Fibroblast of skin of right quadriceps (primary cell): ENCODE results near the gene CEP350.
"Not testable (repeated sequence)": the region's sequence is repeated elsewhere in the genome, so short reads cannot be mapped to it uniquely, and the experiment has no call there.

Source experiments
- DNase-seq: peaks from one replicate; pipeline ENCODE4 v3.0.0-alpha.2; 2013

The CEP350 gene

DNA sequence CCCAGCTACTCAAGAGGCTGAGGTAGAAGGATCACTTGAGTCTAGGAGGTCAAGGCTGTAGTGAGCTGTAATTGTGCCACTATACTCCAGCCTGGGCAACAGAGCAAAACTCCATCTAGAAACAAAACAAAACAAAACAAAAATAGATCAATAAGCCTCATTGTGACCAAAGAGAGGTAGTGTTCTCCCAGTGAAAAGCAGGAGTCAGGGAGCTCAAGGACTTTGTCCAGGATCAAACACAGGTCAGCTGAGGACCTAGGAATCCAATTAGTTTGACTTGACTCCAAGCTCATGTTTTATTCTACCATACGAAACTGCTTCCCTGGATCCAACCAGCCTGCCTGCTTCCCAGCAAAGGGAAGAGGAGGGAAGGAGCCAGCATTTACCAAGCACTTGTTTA lies 178.6 kb downstream of the CEP350 start:
- DNase-seq: no peak

DNA sequence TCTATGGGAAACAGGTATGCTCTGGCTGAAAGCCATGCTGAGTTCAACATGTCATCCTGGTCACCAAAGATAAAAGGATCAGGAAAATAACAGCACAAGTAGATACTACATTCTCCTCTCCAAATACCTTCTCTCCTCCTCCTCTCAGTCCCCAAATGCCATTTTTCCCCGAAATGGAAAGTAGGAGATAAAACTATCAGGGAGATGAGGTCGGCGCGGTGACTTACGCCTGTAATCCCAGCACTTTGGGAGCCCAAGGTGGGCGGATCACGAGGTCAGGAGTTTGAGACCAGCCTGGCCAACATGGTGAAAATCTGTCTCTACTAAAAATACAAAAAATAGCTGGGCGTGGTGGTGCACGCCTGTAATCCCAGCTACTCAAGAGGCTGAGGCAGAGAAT lies 179.1 kb downstream of the CEP350 start:
- not testable (repeated sequence) for DNase-seq

DNA sequence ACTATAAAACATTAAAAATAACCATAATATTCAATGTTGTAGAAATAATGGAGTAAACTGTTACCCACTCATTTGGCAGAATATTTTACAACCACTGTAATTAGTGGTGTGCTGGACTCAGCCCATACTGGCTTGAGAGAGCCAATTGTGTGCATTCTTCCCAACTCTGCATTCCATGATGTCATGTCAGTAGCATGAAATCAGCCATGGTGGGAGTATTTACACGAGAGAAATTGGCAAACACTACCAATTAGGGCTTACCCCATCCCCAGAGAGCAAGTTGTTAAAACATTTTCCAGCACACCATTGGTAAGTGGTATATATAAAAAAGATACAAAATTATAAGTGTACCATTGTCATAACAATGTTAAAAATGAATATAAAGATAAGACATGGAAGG lies 180.9 kb downstream of the CEP350 start:
- no peak for DNase-seq

DNA sequence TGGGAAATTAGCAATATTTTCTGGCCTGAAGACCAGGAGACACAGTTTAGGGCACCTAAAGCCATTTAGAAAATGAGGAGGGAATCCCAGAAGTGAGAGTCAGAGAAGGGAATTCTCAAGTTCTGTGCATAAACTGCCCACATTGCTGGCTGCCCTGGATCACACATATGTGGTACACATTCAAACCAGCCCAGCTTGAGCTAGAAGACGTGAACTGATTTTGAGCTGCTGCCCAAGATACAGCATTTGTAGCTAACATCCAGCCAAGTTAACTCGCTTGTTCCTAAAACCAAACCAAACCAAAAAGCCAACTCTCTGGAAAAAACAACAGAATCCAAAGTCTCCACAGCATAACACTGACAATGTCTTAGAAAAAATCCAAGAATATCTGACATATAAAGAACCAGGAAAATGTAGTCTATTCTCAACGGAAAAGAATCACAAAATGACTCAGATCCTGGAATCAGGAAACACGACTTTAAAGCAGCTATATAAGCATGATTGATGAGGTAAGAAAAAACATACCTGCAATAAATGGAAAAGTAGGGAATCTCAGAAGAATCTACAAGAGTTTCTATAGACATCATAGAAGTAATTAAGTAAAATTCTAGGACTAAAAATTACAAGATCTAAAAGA lies 181.8 kb downstream of the CEP350 start:
- DNase-seq: no peak

DNA sequence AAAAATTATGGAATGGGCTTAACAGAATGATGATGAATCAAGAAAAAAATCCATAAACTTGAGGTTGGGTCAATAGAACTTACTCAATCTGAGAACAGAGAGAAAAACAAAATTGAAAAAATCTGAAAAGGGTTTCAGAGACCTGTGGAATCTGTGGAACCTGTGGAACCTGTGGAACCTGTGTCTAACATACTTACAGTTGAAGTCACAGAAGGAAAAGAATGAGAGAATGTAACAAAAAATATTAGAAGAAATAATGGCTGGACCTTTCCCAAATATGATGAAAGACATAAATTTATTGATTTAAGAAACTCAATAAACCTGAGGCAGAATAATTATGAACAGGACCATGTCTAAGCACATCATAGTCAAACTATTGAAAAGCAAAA lies 182.4 kb downstream of the CEP350 start:
- DNase-seq: no peak

DNA sequence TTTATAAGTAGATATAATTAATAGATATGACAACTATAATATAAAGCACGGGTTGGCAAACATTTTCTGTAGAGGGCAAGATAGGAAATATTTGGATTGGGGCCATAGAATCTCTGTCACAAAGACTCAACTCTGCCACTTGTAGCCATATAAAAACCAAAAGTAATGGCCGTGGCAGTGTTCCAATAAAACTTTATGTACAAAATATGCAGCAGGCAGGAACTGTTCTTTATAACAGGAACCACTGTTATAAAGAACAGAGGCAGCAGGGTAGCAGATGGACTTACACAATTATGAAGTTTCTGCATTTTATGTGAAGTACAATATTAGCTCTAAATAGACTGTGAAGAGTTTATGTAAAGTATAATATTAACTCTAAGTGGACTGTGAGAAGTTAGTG lies 183.2 kb downstream of the CEP350 start:
- DNase-seq: no peak

DNA sequence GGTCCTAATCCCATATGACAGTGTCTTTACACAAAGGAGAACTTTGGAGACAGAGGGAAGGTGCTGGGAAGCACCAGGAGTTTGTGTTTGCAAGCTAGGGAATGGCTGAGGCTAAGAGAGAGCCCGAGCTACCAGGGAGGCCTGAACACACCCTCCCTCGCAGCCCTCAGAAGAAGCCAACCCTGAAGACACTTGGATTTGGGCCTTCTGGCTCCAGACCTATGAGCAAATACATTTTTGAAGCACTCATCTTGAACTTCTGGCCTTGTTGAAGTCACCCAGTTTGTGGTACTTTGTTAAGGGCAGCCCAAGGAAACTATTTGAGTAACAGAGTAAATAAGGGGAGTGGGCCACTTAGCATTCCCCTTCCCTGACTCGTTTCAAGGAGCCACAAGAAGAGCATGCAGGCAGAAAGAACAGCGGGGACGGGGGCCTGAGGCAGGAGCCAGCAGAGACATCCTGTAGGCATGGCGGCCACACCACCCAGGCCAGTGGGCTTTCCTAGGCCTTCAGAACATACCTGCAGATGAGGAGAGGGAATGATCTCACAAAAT lies 186.8 kb downstream of the CEP350 start:
- DNase-seq: no peak

DNA sequence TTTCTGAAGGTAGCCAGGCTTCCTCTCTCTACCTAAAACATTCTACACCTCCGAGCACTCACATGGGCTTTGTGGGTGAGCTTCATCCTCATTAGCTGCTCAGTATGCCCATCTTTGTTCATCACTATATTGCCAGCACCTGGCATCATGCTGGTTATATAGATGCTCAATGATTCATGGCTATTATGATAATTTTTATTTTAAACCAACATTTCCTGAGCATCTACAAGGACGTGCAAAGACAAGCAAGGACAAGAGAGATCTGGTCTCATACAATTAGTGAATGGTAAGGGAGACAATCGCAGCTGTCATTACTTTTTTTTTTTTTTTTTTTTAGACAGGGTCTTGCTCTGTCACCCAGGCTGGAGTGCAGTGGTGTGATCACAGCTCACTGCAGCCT lies 188.7 kb downstream of the CEP350 start:
- DNase-seq: no peak

DNA sequence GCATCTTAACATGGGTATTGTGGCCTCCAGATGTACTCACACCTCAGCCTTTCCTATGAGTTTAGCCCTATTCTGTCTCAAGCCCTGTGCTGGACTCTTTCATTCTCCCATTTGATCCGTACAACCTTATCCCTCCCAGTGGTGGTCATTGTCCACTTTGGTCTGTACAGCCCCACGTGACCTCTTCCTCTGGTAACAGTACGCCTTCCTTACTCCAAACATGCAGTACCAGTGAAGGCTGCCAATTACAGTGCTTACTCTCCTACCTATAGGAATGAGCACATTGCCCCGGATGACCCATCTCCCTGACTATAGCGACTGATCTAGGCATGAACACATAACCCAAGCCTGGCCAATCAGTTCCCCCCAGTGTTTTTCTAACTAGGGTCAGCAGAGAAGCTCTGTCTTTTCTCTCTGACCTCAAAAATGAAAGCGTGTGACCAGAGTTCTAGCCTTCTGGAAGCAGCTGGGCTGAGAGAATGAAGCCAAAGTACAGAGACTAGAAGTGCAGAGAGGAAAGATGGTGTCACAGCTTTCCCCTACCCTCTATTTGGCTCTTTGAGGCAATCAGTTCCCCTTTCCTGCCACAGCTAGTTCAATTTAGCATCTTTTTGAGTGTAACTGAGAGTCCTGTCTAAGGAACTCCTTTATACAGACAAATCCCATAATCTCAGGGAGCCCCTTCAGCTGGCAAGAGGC lies 190.2 kb downstream of the CEP350 start:
- no peak for DNase-seq

DNA sequence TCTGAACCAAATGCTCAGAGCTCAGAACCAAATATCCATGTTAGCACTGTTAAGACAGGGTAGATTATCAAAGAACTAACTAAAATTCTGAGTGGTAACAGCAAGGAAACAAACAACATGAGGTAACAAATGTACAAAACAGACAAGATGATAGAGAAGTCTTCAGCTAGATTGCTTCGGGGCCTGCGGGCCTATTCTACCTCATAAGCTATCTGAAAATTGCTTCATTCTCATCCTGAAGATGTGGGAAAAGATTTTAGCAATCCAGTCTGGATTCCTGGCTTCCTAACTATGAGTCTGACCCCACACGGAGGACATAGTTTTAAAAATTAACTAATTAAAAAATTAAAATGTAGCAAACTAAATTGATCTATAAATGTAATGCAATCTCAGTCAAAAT lies 190.8 kb downstream of the CEP350 start:
- DNase-seq: no peak

DNA sequence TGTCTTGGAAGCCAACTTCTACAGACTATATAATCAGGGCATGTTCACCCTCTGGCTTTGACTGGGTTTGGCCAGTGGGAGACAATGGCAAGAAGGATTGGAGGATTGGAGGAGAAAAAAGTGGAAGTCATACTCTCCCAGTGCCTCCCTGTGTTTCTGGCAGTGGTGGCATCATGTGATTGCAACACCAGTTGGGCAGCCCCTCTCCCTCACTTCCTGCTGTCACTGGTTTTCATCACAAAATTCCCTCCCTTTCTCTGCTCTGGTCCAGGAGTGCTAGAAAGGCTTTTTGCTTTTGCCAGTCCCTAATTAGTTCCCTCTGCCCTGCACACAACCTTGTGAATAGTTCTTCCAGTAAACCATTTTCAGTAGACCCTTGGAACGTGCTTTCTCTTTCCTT lies 196.4 kb downstream of the CEP350 start:
- DNase-seq: no peak

DNA sequence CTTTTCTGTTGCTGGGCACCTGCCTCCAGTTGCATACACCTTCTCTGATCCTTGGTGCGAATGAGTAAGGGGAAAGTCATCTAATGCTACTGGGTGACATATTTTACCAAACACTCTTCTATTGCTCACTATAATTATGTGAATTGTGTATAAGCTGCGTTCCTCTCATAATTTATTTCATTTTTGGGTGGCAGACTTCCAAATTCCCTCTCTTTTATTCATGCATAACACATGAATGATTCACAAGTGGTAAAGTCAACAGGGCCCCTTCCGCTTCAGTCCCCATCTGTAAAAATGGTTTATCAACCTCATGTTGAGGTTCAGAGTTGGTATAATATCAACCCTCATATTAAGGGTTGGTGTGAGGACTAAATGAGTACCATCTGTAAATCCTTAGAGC lies 196.9 kb downstream of the CEP350 start:
- DNase-seq: peak; percentile 94

DNA sequence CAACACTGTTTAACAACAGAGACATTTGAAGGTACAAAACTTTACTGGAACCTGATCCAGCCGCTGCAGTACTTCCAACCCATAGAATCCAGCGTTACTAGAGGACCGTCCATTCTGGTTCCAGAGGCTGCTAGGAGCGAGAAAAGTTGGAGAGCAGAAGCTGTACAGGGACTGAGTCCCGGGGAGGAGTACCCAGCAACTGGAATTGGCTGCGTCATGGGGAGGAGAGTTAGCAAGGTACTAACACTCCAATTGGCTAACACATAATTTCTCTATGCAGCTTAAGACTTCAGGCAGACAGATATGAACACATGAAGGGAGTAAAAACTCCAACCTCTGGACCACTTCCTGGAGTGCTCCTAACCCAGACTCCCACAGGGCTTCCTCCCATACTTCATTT lies 198.0 kb downstream of the CEP350 start:
- DNase-seq: no peak

DNA sequence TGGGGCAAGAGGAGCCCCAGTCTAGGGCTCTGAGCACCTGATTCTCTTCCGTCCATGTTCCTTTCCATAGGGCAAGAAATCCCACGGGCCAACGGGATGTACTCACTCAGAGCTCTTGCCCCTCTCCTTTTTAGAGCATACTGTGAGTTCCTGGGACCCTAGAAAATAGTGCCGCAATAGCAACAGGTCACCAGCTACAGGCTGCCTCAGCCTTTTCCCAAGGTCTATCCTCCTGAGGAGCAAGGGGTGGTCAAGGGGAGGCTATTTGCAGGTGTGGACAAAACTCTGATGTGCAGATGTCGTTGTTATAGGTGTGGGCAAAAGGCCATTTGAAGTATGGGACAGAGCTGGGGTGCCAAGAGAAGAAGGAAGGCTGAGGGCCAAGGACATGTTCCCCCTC lies 198.4 kb downstream of the CEP350 start:
- DNase-seq: no peak

DNA sequence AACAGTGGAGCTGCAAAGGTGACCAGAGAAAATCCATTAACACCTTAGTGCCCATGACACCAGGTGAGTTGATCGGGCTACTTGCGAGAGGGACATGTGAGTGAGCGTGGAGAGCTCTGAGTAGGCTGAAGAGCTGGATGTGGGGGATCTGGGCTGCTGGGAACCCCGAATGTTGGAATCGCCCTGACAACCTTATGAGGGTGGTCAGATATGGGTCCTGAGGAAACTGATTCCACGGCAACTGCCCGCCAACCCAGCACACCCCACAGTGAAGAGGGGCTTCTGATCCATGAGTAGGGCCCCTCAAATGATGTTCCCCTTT lies 199.4 kb downstream of the CEP350 start:
- DNase-seq: no peak

DNA sequence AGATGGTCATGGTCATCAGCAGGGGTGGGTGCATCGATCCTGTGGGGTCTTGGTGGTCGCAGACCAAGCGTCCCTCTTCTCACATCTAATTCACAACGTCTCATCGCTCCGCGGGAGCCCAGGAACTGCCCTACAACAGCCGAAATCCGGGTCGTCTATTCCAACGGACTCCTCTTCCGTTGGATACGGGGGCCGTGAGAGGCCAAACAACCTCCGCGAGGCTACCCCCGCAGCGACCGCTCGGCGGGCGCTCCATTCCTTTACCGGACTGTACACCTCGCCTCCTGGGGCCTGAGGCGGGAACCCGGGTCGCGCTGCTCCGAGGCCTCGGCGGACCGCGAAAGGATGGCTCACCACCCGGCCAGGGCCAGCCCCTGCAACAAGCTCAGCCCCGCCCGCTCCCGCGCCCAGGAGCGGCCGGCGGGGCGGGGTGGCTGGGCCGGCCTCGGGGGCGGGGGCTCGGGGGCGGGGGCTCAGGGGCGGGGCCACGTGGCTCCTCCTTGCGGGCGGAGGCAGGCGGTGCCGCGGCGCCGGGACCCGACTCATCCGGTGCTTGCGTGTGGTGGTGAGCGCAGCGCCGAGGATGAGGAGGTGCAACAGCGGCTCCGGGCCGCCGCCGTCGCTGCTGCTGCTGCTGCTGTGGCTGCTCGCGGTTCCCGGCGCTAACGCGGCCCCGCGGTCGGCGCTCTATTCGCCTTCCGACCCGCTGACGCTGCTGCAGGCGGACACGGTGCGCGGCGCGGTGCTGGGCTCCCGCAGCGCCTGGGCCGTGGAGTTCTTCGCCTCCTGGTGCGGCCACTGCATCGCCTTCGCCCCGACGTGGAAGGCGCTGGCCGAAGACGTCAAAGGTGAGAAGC lies 199.9 kb downstream of the CEP350 start, which contains the start of gene QSOX1:
Gene QSOX1 (plus strand): TSS at position 545 of the 857 bp plus-strand sequence. CDS start 39 bp downstream, at position 584.
- DNase-seq: peak; percentile 88

DNA sequence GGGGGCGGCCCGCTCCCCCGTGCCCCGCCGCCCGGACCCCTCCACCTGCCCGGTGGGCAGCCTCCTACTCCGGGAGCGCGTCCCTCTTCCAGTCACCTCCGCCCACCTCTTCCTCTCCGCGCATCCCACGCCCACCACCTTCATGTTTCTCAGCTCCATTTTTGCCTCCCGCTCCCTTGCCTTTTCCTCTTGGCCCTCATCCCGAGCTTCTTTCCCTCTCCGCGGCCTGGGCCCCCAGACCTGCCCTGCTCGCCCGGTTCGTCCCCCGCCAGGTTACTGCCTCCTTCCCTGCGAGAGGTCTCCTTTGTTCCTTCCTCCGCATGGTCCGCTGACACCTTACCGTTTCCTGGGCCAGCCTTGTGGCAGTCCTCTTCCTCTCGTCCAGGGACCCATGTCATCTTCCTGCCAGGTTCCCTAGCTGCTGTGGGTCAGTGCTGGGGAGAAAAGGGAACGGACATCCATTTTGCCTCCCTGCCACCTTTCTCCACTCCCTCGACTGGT lies 200.6 kb downstream of the CEP350 start:
- DNase-seq: no peak

DNA sequence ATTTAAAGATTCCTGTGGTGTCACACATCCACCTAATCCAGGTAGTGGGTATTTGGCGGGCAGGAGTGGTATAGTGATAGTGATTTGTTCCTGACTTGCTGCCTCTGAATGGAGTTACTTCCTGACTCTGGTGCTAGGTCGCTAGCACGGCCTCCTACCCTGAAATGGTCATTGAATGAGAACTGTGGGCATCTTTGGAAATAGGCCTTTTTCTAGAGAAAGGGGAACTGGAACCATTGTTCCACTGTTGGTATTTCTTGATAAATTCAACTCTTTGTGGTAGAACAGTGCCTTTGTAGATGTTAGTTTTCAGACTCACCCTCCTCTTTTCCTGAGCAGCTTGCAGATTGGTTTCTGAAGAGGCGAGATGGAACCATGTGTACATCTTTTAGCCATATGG lies 201.6 kb downstream of the CEP350 start:
- DNase-seq: no peak

DNA sequence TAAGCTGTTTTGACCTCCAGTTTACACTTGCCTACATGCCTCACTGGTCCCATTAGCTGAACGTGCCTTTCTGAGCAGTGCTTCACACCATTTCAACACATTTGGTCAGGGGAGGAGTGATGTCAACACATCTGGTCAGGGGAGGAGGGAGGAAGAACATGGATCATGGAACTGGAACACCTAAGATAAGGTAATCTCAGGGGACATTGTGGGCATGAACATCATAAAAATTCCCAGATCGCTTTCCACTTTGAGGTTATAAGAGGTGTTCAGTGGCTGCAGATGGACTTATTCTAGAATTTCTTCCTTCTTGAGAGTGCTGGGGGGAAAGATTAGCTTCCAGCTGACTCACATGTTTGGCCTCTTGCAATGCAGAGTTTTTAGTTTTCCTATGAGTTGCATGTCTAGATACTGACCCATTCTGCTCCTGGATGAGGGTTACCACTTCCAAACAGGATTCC lies 202.1 kb downstream of the CEP350 start:
- DNase-seq: peak; percentile 75

DNA sequence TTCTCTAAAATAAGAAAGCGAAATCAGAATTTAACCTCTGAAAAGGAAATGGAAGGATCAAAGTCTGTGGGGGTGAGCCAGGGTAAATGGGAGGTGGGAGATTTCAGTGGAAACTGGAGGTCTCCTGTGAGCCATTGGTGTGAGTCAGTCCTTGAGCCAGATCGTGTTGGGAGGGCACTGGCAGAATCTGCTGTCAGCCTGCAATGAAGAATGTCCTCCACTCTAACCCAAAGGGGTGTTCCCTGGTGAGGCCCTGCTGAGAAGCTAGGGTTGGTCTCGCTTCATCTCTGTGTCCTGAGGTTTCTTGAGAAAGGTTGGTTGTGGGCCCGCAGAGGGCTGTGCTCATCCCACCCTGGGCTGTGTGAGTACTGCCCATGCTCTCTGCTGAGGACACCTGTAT lies 202.5 kb downstream of the CEP350 start:
- peak; percentile 52 for DNase-seq

DNA sequence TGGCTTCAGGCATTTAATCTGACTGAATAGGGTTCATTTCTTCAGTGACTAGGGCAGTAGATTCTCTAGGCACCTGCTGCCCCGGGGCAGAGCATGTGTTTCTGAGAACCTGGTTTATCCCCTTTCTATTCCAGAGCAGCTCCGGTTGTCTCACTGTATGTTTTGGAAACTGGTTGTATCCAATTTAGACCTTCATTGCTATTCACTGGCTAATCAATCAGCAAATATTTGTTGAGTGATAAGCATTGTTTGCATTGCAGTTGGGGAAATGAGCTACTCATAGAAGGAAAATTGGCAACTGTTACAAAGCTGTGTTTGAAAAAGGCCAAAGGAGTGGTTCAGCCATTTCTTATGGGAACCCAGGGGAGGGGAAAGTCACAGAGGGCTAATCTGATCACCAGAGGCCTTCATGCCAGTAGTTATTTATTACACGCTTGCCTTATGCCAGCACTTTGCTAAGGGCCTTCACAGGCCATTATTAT lies 203.0 kb downstream of the CEP350 start:
- no peak for DNase-seq

DNA sequence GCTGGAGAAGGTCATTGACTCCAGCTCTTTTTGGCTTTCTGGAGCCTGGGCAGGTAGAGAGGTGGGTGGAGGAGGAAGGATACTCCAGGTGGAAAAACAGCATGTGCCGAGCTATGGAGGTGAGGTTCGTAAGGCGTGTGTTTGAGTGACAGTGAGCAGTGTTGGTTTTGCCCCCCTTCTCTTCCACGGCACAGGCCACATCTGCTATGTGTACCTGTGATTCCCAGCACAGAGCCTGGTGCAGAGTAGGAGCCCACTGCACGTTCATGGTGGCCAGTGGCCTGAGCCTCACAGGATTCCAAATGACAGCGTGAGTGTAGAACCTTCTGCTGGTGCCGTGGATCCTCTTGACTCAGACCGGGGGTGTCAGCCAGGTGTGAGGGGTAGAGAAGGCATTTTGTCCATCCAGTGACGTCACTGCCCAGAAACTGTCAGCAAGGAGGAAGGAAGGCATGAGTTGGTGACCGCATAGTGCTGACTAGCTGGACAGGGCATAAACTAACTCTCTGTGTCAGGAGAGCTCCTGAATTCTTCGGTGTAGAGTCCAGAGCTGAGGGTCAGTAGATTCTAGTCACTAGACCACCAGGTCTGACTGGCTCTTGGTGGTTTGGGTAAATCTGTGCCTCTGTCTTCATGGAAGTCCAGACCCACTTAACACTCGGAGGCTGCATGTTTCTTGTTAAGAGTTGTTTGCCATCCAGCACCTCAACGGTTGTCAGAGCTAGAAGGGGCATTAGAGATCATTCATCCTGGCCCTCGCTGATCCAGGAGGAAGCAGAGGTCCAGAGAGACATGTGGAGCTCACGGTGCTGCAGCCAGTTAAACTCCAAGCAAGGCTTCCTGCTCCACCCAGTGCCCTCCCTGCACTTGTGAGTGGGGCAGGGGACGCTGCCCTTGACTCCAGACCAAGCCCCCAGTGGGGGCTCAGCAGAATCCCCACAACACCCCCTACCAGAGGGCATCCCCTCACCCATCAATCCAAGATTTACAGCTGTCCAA lies 203.8 kb downstream of the CEP350 start:
- no peak for DNase-seq
